GM23248 (cell line): Measurements from ENCODE around the gene TBC1D22A.

Source experiments
- EZH2 ChIP-seq: fragments of 200-600 bp; sonication (generic); IDR thresholded peaks from 2 replicates; pipeline ENCODE4 v1.6.1; 2018; ENCODE audit warnings: antibody characterized with exemption, mild to moderate bottlenecking; ENCODE audit not compliant: insufficient read depth, poor library complexity, severe bottlenecking
- EZH2phosphoT487 ChIP-seq: fragments of 200-600 bp; sonication (generic); IDR thresholded peaks from 2 replicates; pipeline ENCODE4 v1.6.1; 2018; ENCODE audit warnings: antibody characterized with exemption, moderate library complexity, mild to moderate bottlenecking, low read depth; ENCODE audit not compliant: insufficient read depth

DNA sequence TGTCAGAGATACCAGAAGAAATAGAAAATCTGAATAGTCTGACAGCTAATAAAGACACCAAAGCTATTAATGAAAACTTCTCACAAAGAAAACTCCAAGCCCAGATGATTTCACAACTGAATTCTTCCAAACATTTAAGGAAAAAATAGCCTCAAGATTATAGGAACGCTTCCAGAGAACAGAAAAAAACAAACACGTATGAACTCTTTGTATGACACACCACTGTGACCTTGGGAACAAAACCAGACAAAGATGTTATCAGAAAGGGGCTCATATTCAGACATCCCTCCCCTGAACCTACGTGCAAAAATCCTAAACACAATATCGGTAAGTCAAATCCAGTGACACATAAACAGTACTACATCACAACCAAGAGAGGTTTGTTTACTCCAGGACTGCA, 47.9 kb upstream of the TBC1D22A start:
- TF ChIP-seq EZH2phosphoT487 (no peak), EZH2 (no peak)
